ENCODE measurements around the gene ARHGEF7.

ARHGEF7 gene

DNA sequence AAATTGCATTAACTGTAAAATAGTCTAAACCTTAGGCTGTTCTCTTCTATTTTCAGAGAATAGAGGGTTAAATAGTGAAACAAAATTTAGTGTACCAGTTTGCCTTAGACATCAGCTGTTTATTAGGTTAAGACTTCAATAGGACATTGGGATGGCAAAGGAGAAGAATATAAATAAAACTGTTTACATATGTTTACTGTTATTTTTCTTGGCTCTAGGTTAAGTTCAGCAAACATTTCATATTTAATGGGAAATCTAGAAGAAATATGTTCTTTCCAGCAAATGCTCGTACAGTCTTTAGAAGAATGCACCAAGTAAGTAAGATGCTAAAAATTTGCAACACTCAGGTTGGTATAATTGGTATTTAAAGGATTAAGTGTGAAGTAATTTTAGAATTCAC is 128.9 kb downstream of the ARHGEF7 start:
- TF ChIP-seq YY1 (IDR thresholded peaks at IDR 0.05; ENCODE audit: insufficient read depth, insufficient read length) (no peak), SUZ12 (IDR thresholded peaks at IDR 0.05; ENCODE audit: extremely low read depth, insufficient read depth, insufficient read length) (no peak), ZNF274 (IDR thresholded peaks at IDR 0.05; ENCODE audit: low read depth, low read length) (no peak)
- Histone ChIP-seq H3K4me1 (ENCODE audit: insufficient read depth, insufficient read length) (no peaks in the 10 kb centered on the region), H3K9me3 (ENCODE audit: insufficient read depth, low read length) (no peaks in the 10 kb centered on the region), H3K9ac (ENCODE audit: insufficient read length, low read depth) (no peak overlapping the region), H3K27me3 (ENCODE audit: insufficient read depth, insufficient read length) (no peaks in the 10 kb centered on the region), H3K4me3 (ENCODE audit: insufficient read length, low read depth) (no peak overlapping the region), H3K36me3 (ENCODE audit: insufficient read depth, insufficient read length, low read length) (peaks cover 63% of the 10 kb centered on the region)
- DNase-seq (ENCODE audit: low read depth, low spot score): no peak

DNA sequence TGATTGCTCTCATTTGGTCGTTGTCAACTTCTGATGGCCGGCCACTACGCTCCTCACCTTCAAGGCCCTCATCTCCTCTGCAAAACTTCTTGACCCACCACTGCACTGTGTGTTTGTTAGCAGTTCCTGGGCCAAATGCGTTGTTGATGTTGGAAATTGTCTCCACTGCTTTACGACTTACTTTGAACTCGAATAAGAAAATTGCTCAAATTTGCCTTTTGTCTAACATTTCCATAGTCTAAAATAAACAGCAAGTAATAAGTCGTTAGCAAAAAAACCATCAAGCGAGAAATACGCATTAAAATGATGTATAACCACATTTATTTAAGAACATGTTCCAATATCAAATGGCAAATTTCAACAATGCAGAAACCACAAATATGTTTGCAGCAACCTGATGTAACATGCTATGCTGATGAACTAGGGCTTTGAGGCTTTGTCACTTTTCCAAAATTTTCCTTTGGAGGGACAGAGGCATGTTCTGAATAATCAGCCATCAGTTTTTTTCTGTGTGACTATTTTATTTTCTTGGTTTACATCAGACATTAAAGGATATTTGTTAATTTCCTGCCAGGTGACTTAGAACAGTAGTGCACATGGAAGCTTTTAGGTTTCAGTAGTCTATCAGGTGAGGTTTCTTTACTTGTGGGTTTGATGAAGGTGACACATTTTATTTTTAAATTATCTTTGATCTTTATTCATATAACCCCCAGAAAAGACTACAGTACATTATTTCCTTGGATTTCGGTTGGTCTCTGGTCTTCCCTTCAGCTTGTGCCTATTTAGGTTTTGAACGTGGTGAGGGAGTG is 130.7 kb downstream of the ARHGEF7 start:
- Histone ChIP-seq H3K36me3 (ENCODE audit: insufficient read depth, insufficient read length, low read length) (peaks cover 57% of the 10 kb centered on the region), H3K9me3 (ENCODE audit: insufficient read depth, low read length) (no peaks in the 10 kb centered on the region), H3K4me1 (ENCODE audit: insufficient read depth, insufficient read length) (no peaks in the 10 kb centered on the region), H3K4me3 (ENCODE audit: insufficient read length, low read depth) (no peak overlapping the region), H3K9ac (ENCODE audit: insufficient read length, low read depth) (no peak overlapping the region), H3K27me3 (ENCODE audit: insufficient read depth, insufficient read length) (no peaks in the 10 kb centered on the region)
- TF ChIP-seq YY1 (IDR thresholded peaks at IDR 0.05; ENCODE audit: insufficient read depth, insufficient read length) (no peak), ZNF274 (IDR thresholded peaks at IDR 0.05; ENCODE audit: low read depth, low read length) (no peak), SUZ12 (IDR thresholded peaks at IDR 0.05; ENCODE audit: extremely low read depth, insufficient read depth, insufficient read length) (no peak)
- DNase-seq (ENCODE audit: low read depth, low spot score): no peak

GRCh38 chr13:111247552-111247951 is 132.4 kb downstream of the ARHGEF7 start:
- H3K4me1 ChIP-seq (ENCODE audit: insufficient read depth, insufficient read length): no peaks in the 10 kb centered on the region
- H3K9me3 ChIP-seq (ENCODE audit: insufficient read depth, low read length): no peaks in the 10 kb centered on the region
- no peaks in the 10 kb centered on the region for H3K27me3 ChIP-seq (ENCODE audit: insufficient read depth, insufficient read length)
- no peak for DNase-seq (ENCODE audit: low read depth, low spot score)
- peaks cover 46% of the 10 kb centered on the region for H3K36me3 ChIP-seq (ENCODE audit: insufficient read depth, insufficient read length, low read length)
- TF ChIP-seq ZNF274 (IDR thresholded peaks at IDR 0.05; ENCODE audit: low read depth, low read length): no peak
- no peak for TF ChIP-seq SUZ12 (IDR thresholded peaks at IDR 0.05; ENCODE audit: extremely low read depth, insufficient read depth, insufficient read length)
- TF ChIP-seq YY1 (IDR thresholded peaks at IDR 0.05; ENCODE audit: insufficient read depth, insufficient read length): no peak
- no peak overlapping the region for H3K9ac ChIP-seq (ENCODE audit: insufficient read length, low read depth)
- H3K4me3 ChIP-seq (ENCODE audit: insufficient read length, low read depth): no peak overlapping the region

DNA sequence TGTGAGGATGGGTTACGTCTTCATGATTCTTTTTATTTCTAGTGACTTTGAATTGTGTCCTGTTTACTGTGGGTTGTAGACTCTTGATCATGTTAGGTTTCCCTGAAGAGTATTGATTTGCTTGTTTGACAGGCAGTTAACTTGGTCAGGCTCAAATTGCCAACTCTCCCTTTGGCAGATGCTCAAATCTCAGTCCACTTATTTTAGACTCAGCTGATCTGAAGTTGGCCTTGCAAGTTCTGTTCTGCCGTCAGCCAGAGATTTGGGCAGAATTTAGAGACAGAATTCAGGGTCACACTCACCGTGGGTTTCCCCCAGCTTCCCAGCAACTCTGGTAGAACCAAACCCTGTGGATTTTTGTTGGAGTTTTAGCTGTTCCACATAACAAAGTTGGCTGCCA is 133.7 kb downstream of the ARHGEF7 start:
- TF ChIP-seq SUZ12 (IDR thresholded peaks at IDR 0.05; ENCODE audit: extremely low read depth, insufficient read depth, insufficient read length): no peak
- TF ChIP-seq ZNF274 (IDR thresholded peaks at IDR 0.05; ENCODE audit: low read depth, low read length): no peak
- TF ChIP-seq YY1 (IDR thresholded peaks at IDR 0.05; ENCODE audit: insufficient read depth, insufficient read length): no peak
- H3K27me3 ChIP-seq (ENCODE audit: insufficient read depth, insufficient read length): no peaks in the 10 kb centered on the region
- 0 out of 2 replicates have a peak, but pooled peaks cover under 1% of the 10 kb centered on the region for H3K9me3 ChIP-seq (ENCODE audit: insufficient read depth, low read length)
- H3K4me3 ChIP-seq (ENCODE audit: insufficient read length, low read depth): no peak overlapping the region
- no peaks in the 10 kb centered on the region for H3K4me1 ChIP-seq (ENCODE audit: insufficient read depth, insufficient read length)
- no peak for DNase-seq (ENCODE audit: low read depth, low spot score)
- H3K36me3 ChIP-seq (ENCODE audit: insufficient read depth, insufficient read length, low read length): peaks cover 47% of the 10 kb centered on the region
- no peak overlapping the region for H3K9ac ChIP-seq (ENCODE audit: insufficient read length, low read depth)

DNA sequence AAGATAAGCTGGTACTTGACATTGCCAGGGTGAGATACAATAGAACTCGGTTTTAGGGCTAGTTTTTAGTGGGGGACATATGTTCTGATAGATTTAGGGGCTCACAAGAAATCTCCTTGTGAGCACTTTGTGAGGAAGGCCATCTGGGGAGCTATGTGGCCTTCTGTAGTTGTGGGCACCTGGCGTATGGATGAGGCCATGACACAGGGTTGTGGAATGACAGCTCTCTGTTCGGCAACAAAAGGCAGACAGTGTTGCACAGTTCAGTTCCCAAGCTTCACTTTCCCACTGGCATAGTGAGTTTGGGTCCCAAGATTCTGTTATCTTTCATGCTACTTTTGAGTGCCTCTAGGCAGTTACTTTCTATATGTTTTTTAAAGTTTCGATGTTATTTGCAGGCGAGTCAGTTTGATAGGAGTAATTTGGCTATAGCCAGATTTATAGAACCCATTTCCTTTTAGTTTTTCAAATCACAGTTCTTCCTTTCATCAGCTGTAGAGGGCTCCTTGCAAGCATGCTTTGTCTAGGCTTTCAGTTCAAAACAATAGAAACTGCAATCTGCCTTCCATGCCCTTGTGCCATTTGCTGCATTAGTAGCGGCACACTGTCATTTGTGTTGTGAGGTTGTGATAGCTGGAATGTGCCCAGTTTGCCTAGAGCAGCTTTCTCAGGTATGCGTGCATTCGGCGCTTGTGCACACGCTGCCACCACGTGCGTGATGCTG is 134.7 kb downstream of the ARHGEF7 start:
- Histone ChIP-seq H3K9ac (ENCODE audit: insufficient read length, low read depth) (no peak overlapping the region), H3K9me3 (ENCODE audit: insufficient read depth, low read length) (0 out of 2 replicates have a peak, but pooled peaks cover 4% of the 10 kb centered on the region), H3K4me3 (ENCODE audit: insufficient read length, low read depth) (no peak overlapping the region), H3K4me1 (ENCODE audit: insufficient read depth, insufficient read length) (no peaks in the 10 kb centered on the region), H3K27me3 (ENCODE audit: insufficient read depth, insufficient read length) (no peaks in the 10 kb centered on the region), H3K36me3 (ENCODE audit: insufficient read depth, insufficient read length, low read length) (peaks cover 45% of the 10 kb centered on the region)
- TF ChIP-seq SUZ12 (IDR thresholded peaks at IDR 0.05; ENCODE audit: extremely low read depth, insufficient read depth, insufficient read length): no peak
- no peak for TF ChIP-seq ZNF274 (IDR thresholded peaks at IDR 0.05; ENCODE audit: low read depth, low read length)
- TF ChIP-seq YY1 (IDR thresholded peaks at IDR 0.05; ENCODE audit: insufficient read depth, insufficient read length): no peak
- no peak for DNase-seq (ENCODE audit: low read depth, low spot score)

GRCh38 chr13:111251646-111252445 is 136.7 kb downstream of the ARHGEF7 start:
- DNase-seq (ENCODE audit: low read depth, low spot score): no peak
- Histone ChIP-seq H3K4me3 (ENCODE audit: insufficient read length, low read depth) (no peak overlapping the region), H3K27me3 (ENCODE audit: insufficient read depth, insufficient read length) (no peaks in the 10 kb centered on the region), H3K4me1 (ENCODE audit: insufficient read depth, insufficient read length) (no peaks in the 10 kb centered on the region), H3K9me3 (ENCODE audit: insufficient read depth, low read length) (0 out of 2 replicates have a peak, but pooled peaks cover 4% of the 10 kb centered on the region), H3K36me3 (ENCODE audit: insufficient read depth, insufficient read length, low read length) (peaks cover 43% of the 10 kb centered on the region), H3K9ac (ENCODE audit: insufficient read length, low read depth) (no peak overlapping the region)
- no peak for TF ChIP-seq YY1 (IDR thresholded peaks at IDR 0.05; ENCODE audit: insufficient read depth, insufficient read length)
- no peak for TF ChIP-seq ZNF274 (IDR thresholded peaks at IDR 0.05; ENCODE audit: low read depth, low read length)
- TF ChIP-seq SUZ12 (IDR thresholded peaks at IDR 0.05; ENCODE audit: extremely low read depth, insufficient read depth, insufficient read length): no peak
